ENCODE results near the gene FRY. TPM values are rescaled to one million over a fixed set of nuclear protein-coding genes. Genes with fewer than 3 reads are reported as not detected.

FRY gene
- total and polyA plus RNA-seq, 2 donors (not counting 1 experiment from before 2014, with no cell fraction given) = 2.3 to 6.3 TPM

- Histone ChIP-seq H4K20me1 (ENCODE audit: control insufficient read depth, insufficient read depth, low read length, poor library complexity, severe bottlenecking) (no peaks in the 10 kb centered on the region), H3K27me3 (replicated peaks in 1 of 4; ENCODE audit: control extremely low read depth in 1 of 4, control insufficient read depth in 3 of 4, insufficient read depth in 4 of 4, low read length in 3 of 4) (no peaks in the 10 kb centered on the region), H3K4me1 (ENCODE audit: control insufficient read depth in 2 of 2, insufficient read depth in 2 of 2, low read length in 2 of 2) (no peaks in the 10 kb centered on the region), H3K27ac (ENCODE audit: low read length in 2 of 2) (no peak overlapping the region), H3K9me3 (ENCODE audit: control extremely low read depth in 1 of 3, control insufficient read depth in 2 of 3, insufficient read depth in 1 of 3, low read length in 2 of 3) (no peaks in the 10 kb centered on the region), H3K9ac (ENCODE audit: low read length) (no peak overlapping the region), H3K79me2 (ENCODE audit: control insufficient read depth, insufficient read depth, low read length) (no peaks in the 10 kb centered on the region), H2AFZ (ENCODE audit: insufficient read depth, low read depth, low read length, poor library complexity, severe bottlenecking) (no peak overlapping the region), H3K4me2 (replicated peaks; ENCODE audit: low read depth, low read length, poor library complexity, severe bottlenecking) (no peak overlapping the region), H3K4me3 (ENCODE audit: control extremely low read depth in 1 of 5, extremely low read depth in 1 of 5, insufficient read depth in 1 of 5, low read depth in 2 of 5, low read length in 4 of 5) (no peak overlapping the region), H3K36me3 (replicated peaks in 1 of 2; ENCODE audit: control extremely low read depth in 1 of 2, control insufficient read depth in 1 of 2, extremely low read depth in 1 of 2, insufficient read depth in 2 of 2, low read length in 1 of 2) (no peaks in the 10 kb centered on the region)
- intact Hi-C loops (cut with micrococcal nuclease) = no loop called here
- POLR2A ChIA-PET = no interaction called here
- Mint-ChIP-seq H3K4me1 (no peaks in the 10 kb centered on the region), H3K27ac (no peak overlapping the region), H3K9me3 (ENCODE audit: insufficient read depth) (no peaks in the 10 kb centered on the region), H3K27me3 (no peaks in the 10 kb centered on the region), H3K4me3 (no peak overlapping the region)
- CTCF ChIA-PET = no interaction called here
- WGBS (ENCODE audit: insufficient coverage) = no CpG with 5 or more reads among the region's 1 CpG
- no peak for DNase-seq
- ATAC-seq (ENCODE audit: low read depth) = no peak
- TF ChIP-seq CTCF (IDR thresholded peaks at IDR 0.05) (no peak), EZH2 (IDR thresholded peaks at IDR 0.05; ENCODE audit: borderline replicate concordance, insufficient read depth, low read depth, low read length, poor library complexity, severe bottlenecking) (no peak)
Measured at GRCh38 chr13:32087955-32088747, 56.6 kb downstream of the FRY start.

- no peaks in the 10 kb centered on the region for H3K4me1 Mint-ChIP-seq
- Histone ChIP-seq H3K36me3 (replicated peaks in 1 of 2; ENCODE audit: control extremely low read depth in 1 of 2, control insufficient read depth in 1 of 2, extremely low read depth in 1 of 2, insufficient read depth in 2 of 2, low read length in 1 of 2) (no peaks in the 10 kb centered on the region), H3K79me2 (ENCODE audit: control insufficient read depth, insufficient read depth, low read length) (no peaks in the 10 kb centered on the region), H3K27ac (ENCODE audit: low read length in 2 of 2) (no peak overlapping the region), H3K9ac (ENCODE audit: low read length) (no peak overlapping the region), H2AFZ (ENCODE audit: insufficient read depth, low read depth, low read length, poor library complexity, severe bottlenecking) (no peak overlapping the region), H4K20me1 (ENCODE audit: control insufficient read depth, insufficient read depth, low read length, poor library complexity, severe bottlenecking) (no peaks in the 10 kb centered on the region), H3K27me3 (replicated peaks in 1 of 4; ENCODE audit: control extremely low read depth in 1 of 4, control insufficient read depth in 3 of 4, insufficient read depth in 4 of 4, low read length in 3 of 4) (no peaks in the 10 kb centered on the region), H3K9me3 (ENCODE audit: control extremely low read depth in 1 of 3, control insufficient read depth in 2 of 3, insufficient read depth in 1 of 3, low read length in 2 of 3) (no peaks in the 10 kb centered on the region), H3K4me3 (ENCODE audit: control extremely low read depth in 1 of 5, extremely low read depth in 1 of 5, insufficient read depth in 1 of 5, low read depth in 2 of 5, low read length in 4 of 5) (no peak overlapping the region), H3K4me1 (ENCODE audit: control insufficient read depth in 2 of 2, insufficient read depth in 2 of 2, low read length in 2 of 2) (no peaks in the 10 kb centered on the region), H3K4me2 (replicated peaks; ENCODE audit: low read depth, low read length, poor library complexity, severe bottlenecking) (no peak overlapping the region)
- TF ChIP-seq CTCF (IDR thresholded peaks at IDR 0.05) (no peak), EZH2 (IDR thresholded peaks at IDR 0.05; ENCODE audit: borderline replicate concordance, insufficient read depth, low read depth, low read length, poor library complexity, severe bottlenecking) (no peak)
- H3K4me3 Mint-ChIP-seq = no peak overlapping the region
- ATAC-seq (ENCODE audit: low read depth) (no peak), DNase-seq (no peak)
- ChIA-PET POLR2A (no interaction called here), CTCF (no interaction called here)
- no peak overlapping the region for H3K27ac Mint-ChIP-seq
- WGBS (ENCODE audit: insufficient coverage) = 98% methylated on average over 5 of the region's 5 CpGs
- intact Hi-C loops (cut with micrococcal nuclease) = no loop called here
- H3K9me3 Mint-ChIP-seq (ENCODE audit: insufficient read depth) = no peaks in the 10 kb centered on the region
- H3K27me3 Mint-ChIP-seq = no peaks in the 10 kb centered on the region
Measured at GRCh38 chr13:32092496-32092895, 60.9 kb downstream of the FRY start.

All from B cell (primary cell).